Activated CD4-positive, alpha-beta T cell treated with anti-CD3 and anti-CD28 coated beads, Interleukin-2, amount 50 U/mL, for 1 hour (primary cell): ENCODE measurements around the gene RBMY1B.
"Not testable (repeated sequence)": the region's sequence is repeated elsewhere in the genome, so short reads cannot be mapped to it uniquely, and the experiment has no call there.

Experiments
- DNase-seq: peaks from one replicate; pipeline ENCODE4 v3.0.0-alpha.2; 2020

The RBMY1B gene

DNA sequence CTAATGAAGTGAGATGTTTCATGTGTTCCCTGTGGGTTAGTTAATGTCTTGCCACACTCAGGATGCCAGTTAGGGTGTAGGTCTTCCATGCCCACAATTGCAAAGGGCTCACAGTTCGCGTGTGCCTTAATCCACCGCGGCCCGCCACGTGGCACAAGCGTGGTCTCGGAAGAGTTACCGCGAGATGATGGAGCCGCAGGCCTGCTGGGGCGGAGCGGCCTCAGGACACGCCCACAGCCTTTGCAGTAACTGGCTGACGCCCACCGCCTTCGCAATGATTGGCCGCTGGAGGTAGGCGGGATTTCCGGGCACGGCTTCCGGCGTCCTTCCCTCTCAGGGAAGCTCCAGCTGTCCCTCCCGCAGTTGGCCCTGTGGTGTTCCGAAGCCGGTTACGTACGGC lies at the start of gene RBMY1B:
TSS of gene RBMY1B (plus strand) at position 301 of the 400 bp plus-strand sequence. CDS start 2,013 bp downstream, outside the sequence.
- not testable (repeated sequence) for DNase-seq

- not testable (repeated sequence) for DNase-seq
These were observed 48.2 kb upstream of the RBMY1B start for GRCh38 chrY:21462915-21463314.

DNA sequence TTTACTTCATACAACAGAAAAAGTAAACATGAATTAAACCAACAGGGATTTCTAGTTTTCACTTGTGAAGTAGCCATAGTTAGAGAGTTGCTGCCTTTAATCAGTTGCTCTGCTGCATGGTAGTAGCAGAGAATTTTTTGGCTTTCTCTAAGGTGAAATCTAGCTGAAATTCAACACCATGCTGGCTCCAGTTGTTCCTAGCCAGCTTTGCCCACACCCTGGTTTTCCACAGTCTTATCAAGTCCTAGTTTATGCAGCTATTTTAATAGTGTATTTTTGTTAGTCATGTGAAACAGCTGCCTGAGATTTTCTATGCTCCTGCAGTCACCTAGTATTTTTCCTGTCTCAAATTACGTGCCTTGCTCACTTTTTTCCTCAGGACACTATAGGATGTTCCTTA lies 28.2 kb upstream of the RBMY1B start:
- DNase-seq, result no peak

- not testable (repeated sequence) for DNase-seq
These were observed 23.4 kb downstream of the RBMY1B start, which contains the start of gene RBMY1A1 for GRCh38 chrY:21534579-21534978. Gene RBMY1A1, plus strand, starts transcription at chrY:21534879. Its CDS starts 2,013 bp downstream, at chrY:21536892.

- DNase-seq, result not testable (repeated sequence)
These were observed 48.3 kb downstream of the RBMY1B start for GRCh38 chrY:21559316-21559984.
